ENCODE data around the gene PDAP1. TPM values are rescaled to one million over a fixed set of nuclear protein-coding genes. Genes with fewer than 3 reads are reported as not detected.

PDAP1 gene
- total and polyA plus RNA-seq, 7 donors, result 84.5 to 194 (median 89.5) TPM

- intact Hi-C loops (cut with DNase I), result no loop called here
- Histone ChIP-seq H3K9me3 (no peaks in the 10 kb centered on the region), H3K27me3 (no peaks in the 10 kb centered on the region), H3K27ac (no peak overlapping the region), H3K4me3 (no peak overlapping the region), H3K4me1 (peaks cover 0 to 39% (median 36%) of the 10 kb centered on the region in 4 donors), H3K36me3 (peaks cover 16 to 69% (median 52%) of the 10 kb centered on the region in 4 donors)
- TF ChIP-seq CTCF (IDR thresholded peaks at IDR 0.05), result no peak
- TF ChIP-seq EP300 (IDR thresholded peaks at IDR 0.05), result no peak
- TF ChIP-seq POLR2A (IDR thresholded peaks at IDR 0.05), result no peak
- no peak for TF ChIP-seq POLR2AphosphoS5 (IDR thresholded peaks at IDR 0.05)
- DNase-seq, result no peak
- 95 to 98% methylated on average over 3 of the region's 3 CpGs for WGBS, 2 donors
Measured at GRCh38 chr7:99402854-99403253, 5.5 kb downstream of the PDAP1 start.

- Histone ChIP-seq H3K9me3 (no peaks in the 10 kb centered on the region), H3K4me1 (peaks cover 0 to 10% (median 6%) of the 10 kb centered on the region in 4 donors), H3K27ac (no peak overlapping the region), H3K36me3 (peaks cover 16 to 97% (median 60%) of the 10 kb centered on the region in 4 donors), H3K27me3 (no peaks in the 10 kb centered on the region), H3K4me3 (no peak overlapping the region)
- intact Hi-C loops (cut with DNase I), result no loop called here
- WGBS, 2 donors, result 78 to 84% methylated on average over 6 of the region's 6 CpGs
- no peak for DNase-seq
- no peak for TF ChIP-seq POLR2A (IDR thresholded peaks at IDR 0.05)
- no peak for TF ChIP-seq CTCF (IDR thresholded peaks at IDR 0.05)
- TF ChIP-seq POLR2AphosphoS5 (IDR thresholded peaks at IDR 0.05), result no peak
- TF ChIP-seq EP300 (IDR thresholded peaks at IDR 0.05), result no peak
Measured at GRCh38 chr7:99399597-99399996, 8.8 kb downstream of the PDAP1 start.

- no peak overlapping the region for H3K27ac ChIP-seq
- DNase-seq, result no peak
- intact Hi-C loops (cut with DNase I), result no loop called here
- H3K27me3 ChIP-seq, result no peaks in the 10 kb centered on the region
- H3K4me3 ChIP-seq, result no peak overlapping the region
- H3K9me3 ChIP-seq, result no peaks in the 10 kb centered on the region
- TF ChIP-seq POLR2A (IDR thresholded peaks at IDR 0.05), result no peak
- TF ChIP-seq CTCF (IDR thresholded peaks at IDR 0.05), result no peak
- H3K36me3 ChIP-seq, result peaks cover 16 to 91% (median 56%) of the 10 kb centered on the region in 4 donors
- 83 to 84% methylated on average over 5 of the region's 5 CpGs for WGBS, 2 donors
- H3K4me1 ChIP-seq, result peaks cover 0 to 5% (median 2%) of the 10 kb centered on the region in 4 donors
Measured at GRCh38 chr7:99398891-99399445, 9.4 kb downstream of the PDAP1 start.

- TF ChIP-seq EP300 (IDR thresholded peaks at IDR 0.05) (no peak), CTCF (IDR thresholded peaks at IDR 0.05) (no peak), POLR2A (IDR thresholded peaks at IDR 0.05) (no peak), POLR2AphosphoS5 (IDR thresholded peaks at IDR 0.05) (no peak)
- intact Hi-C loops (cut with DNase I), result no loop called here
- H3K4me3 ChIP-seq, result no peak overlapping the region
- no peak for DNase-seq
- peaks cover 0 to 17% (median 15%) of the 10 kb centered on the region in 4 donors for H3K4me1 ChIP-seq
- WGBS, 2 donors, result 89 to 90% methylated on average over 18 of the region's 18 CpGs
- no peaks in the 10 kb centered on the region for H3K27me3 ChIP-seq
- H3K36me3 ChIP-seq, result peaks cover 13 to 75% (median 45%) of the 10 kb centered on the region in 4 donors
- H3K27ac ChIP-seq, result no peak overlapping the region
- H3K9me3 ChIP-seq, result no peaks in the 10 kb centered on the region
Measured at GRCh38 chr7:99397297-99397983, 11.0 kb downstream of the PDAP1 start.

Data from sigmoid colon (tissue), 7 donors.